Tibial artery (tissue), 4 donors: ENCODE results near the gene AKAP13.

ENCODE experiments used
- DNase-seq, 2 donors: peaks; one replicate each; pipeline ENCODE4 v3.0.0-alpha.2; 2019
- H3K27ac ChIP-seq, 2 donors: fragments of 200-600 bp; sonication (generic) in 1 of 2; 1 replicate in 1 of 2; 2 replicates in 1 of 2; pipeline ENCODE4 v1.5.1; 2018 to 2019; ENCODE audit warnings: mild to moderate bottlenecking in 1 of 2
- H3K27me3 ChIP-seq, 2 donors: fragments of 200-600 bp; sonication (generic) in 1 of 2; one replicate each; pipeline versions ENCODE4 v1.5.1 to v1.6.0; 2016 to 2019
- H3K36me3 ChIP-seq, 3 donors: fragments of 200-600 bp; sonication (generic) in 2 of 3; one replicate each; pipeline ENCODE4 v1.5.1; 2016 to 2019; ENCODE audit warnings: mild to moderate bottlenecking in 2 of 3
- H3K4me1 ChIP-seq, 4 donors: fragments of 200-600 bp; sonication (generic) in 2 of 4; 1 replicate in 3 of 4; 2 replicates in 1 of 4; pipeline ENCODE4 v1.5.1; 2016 to 2019
- H3K4me3 ChIP-seq, 2 donors: fragments of 200-600 bp; sonication (generic) in 1 of 2; 1 replicate in 1 of 2; 2 replicates in 1 of 2; pipeline ENCODE4 v1.5.1; 2018 to 2019; ENCODE audit warnings: mild to moderate bottlenecking in 2 of 2
- H3K9me3 ChIP-seq, 3 donors: fragments of 200-600 bp; sonication (generic) in 1 of 3; one replicate each; pipeline ENCODE4 v1.5.1; 2016 to 2019
- intact Hi-C: fragments of 100-400 bp; cut with DNase I; formaldehyde crosslinking; loops from one replicate; pipeline ENCODE4 v1.15.0; 2023; ENCODE audit warnings: low total_unique reads
- TF ChIP-seq, protein P1 (sequence below), 2 experiments: fragments of 200-600 bp in 1 of 2; fragments of 450-650 bp in 1 of 2; IDR thresholded peaks; one replicate each; pipeline ENCODE4 v1.5.1; 2017 to 2019; ENCODE audit warnings: antibody characterized with exemption in 2 of 2, mild to moderate bottlenecking in 1 of 2, moderate library complexity in 1 of 2

Gene AKAP13

GRCh38 chr15:85611361-85611760, 231.0 kb downstream of the AKAP13 start:
- no peak overlapping the region for H3K27ac ChIP-seq
- DNase-seq: no peak
- H3K4me1 ChIP-seq: peaks cover 0 to 39% (median 26%) of the 10 kb centered on the region in 4 donors
- H3K27me3 ChIP-seq: no peaks in the 10 kb centered on the region
- no peak overlapping the region for H3K4me3 ChIP-seq
- H3K9me3 ChIP-seq: no peaks in the 10 kb centered on the region
- intact Hi-C loops: loop anchor here (10.0 kb wide), 1 partner anchor 113 kb away; no protein-coding TSS in a partner anchor
- no peaks in the 10 kb centered on the region for H3K36me3 ChIP-seq
- TF ChIP-seq, protein P1, sequence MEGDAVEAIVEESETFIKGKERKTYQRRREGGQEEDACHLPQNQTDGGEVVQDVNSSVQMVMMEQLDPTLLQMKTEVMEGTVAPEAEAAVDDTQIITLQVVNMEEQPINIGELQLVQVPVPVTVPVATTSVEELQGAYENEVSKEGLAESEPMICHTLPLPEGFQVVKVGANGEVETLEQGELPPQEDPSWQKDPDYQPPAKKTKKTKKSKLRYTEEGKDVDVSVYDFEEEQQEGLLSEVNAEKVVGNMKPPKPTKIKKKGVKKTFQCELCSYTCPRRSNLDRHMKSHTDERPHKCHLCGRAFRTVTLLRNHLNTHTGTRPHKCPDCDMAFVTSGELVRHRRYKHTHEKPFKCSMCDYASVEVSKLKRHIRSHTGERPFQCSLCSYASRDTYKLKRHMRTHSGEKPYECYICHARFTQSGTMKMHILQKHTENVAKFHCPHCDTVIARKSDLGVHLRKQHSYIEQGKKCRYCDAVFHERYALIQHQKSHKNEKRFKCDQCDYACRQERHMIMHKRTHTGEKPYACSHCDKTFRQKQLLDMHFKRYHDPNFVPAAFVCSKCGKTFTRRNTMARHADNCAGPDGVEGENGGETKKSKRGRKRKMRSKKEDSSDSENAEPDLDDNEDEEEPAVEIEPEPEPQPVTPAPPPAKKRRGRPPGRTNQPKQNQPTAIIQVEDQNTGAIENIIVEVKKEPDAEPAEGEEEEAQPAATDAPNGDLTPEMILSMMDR (IDR thresholded peaks at IDR 0.05): no peak

DNA sequence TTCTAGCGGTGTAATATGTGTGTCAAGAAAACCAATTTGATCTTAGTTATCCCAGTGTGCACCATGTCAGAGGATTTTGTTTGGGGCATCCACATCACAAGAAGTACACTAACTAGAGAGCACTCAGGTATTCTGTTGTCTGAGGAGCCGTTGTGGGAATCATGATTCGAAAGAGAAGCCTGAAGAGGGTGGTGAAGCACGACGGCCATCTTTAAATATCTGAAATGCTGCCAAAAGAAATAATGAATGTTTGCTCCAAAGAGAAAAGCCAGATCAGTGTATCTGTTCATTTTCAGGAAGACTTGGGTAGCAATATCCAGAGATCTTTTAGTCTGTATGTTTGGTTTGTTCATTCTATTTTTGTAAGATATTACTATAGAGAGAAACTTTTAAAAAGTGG, 233.7 kb downstream of the AKAP13 start:
- no peaks in the 10 kb centered on the region for H3K27me3 ChIP-seq
- TF ChIP-seq, protein P1 (IDR thresholded peaks at IDR 0.05): no peak
- H3K36me3 ChIP-seq: no peaks in the 10 kb centered on the region
- peak overlapping the region in 1 of 2 donors; percentile 14 for H3K27ac ChIP-seq
- H3K4me3 ChIP-seq: no peak overlapping the region
- H3K9me3 ChIP-seq: no peaks in the 10 kb centered on the region
- intact Hi-C loops: loop anchor here (10.0 kb wide), 1 partner anchor 111 kb away; no protein-coding TSS in a partner anchor
- H3K4me1 ChIP-seq: peaks cover 0 to 39% (median 22%) of the 10 kb centered on the region in 4 donors
- no peak for DNase-seq

- intact Hi-C loops: loop anchor here (10.0 kb wide), 1 partner anchor 109 kb away; no protein-coding TSS in a partner anchor
These were observed 235.5 kb downstream of the AKAP13 start for GRCh38 chr15:85615930-85616329.

GRCh38 chr15:85616549-85617110, 236.2 kb downstream of the AKAP13 start:
- no peaks in the 10 kb centered on the region for H3K9me3 ChIP-seq
- H3K36me3 ChIP-seq: no peaks in the 10 kb centered on the region
- no peak overlapping the region for H3K4me3 ChIP-seq
- peaks cover 0 to 55% (median 22%) of the 10 kb centered on the region in 4 donors for H3K4me1 ChIP-seq
- intact Hi-C loops: loop anchor here (10.0 kb wide), 1 partner anchor 108 kb away; no protein-coding TSS in a partner anchor
- no peak for DNase-seq
- TF ChIP-seq, protein P1 (IDR thresholded peaks at IDR 0.05): no peak
- peak overlapping the region; percentile 83 to 85 for H3K27ac ChIP-seq
- no peaks in the 10 kb centered on the region for H3K27me3 ChIP-seq

More at GRCh38 chr15:85615930-85616329, 235.5 kb downstream of the AKAP13 start:
- Histone ChIP-seq H3K4me3 (no peak overlapping the region), H3K9me3 (no peaks in the 10 kb centered on the region), H3K36me3 (no peaks in the 10 kb centered on the region), H3K27ac (peak overlapping the region; percentile 83 to 85), H3K27me3 (no peaks in the 10 kb centered on the region), H3K4me1 (peaks cover 0 to 48% (median 22%) of the 10 kb centered on the region in 4 donors)
- TF ChIP-seq, protein P1 (IDR thresholded peaks at IDR 0.05): peak; percentile 25 to 30
- no peak for DNase-seq

GRCh38 chr15:85618228-85618505, 237.8 kb downstream of the AKAP13 start:
- H3K4me3 ChIP-seq: peak overlapping the region in 1 of 2 donors; percentile 61
- H3K36me3 ChIP-seq: no peaks in the 10 kb centered on the region
- no peaks in the 10 kb centered on the region for H3K27me3 ChIP-seq
- intact Hi-C loops: loop anchor here (10.0 kb wide), 1 partner anchor 107 kb away; no protein-coding TSS in a partner anchor
- TF ChIP-seq, protein P1 (IDR thresholded peaks at IDR 0.05): no peak
- H3K4me1 ChIP-seq: peaks cover 0 to 70% (median 25%) of the 10 kb centered on the region in 4 donors
- peak overlapping the region; percentile 83 to 85 for H3K27ac ChIP-seq
- H3K9me3 ChIP-seq: no peaks in the 10 kb centered on the region
- DNase-seq: no peak
